ENCODE results near the gene WDR7.

GRCh38 chr18:57002627-57003026 is 351.5 kb downstream of the WDR7 start:
- TF ChIP-seq CTCF (IDR thresholded peaks at IDR 0.05) (no peak), POLR2A (IDR thresholded peaks at IDR 0.05; ENCODE audit: low read depth) (no peak), POLR2AphosphoS5 (IDR thresholded peaks at IDR 0.05) (no peak), EP300 (IDR thresholded peaks at IDR 0.05) (no peak)
